HG03571 (cell line): ENCODE data around the gene KCNH6.

Source experiments
- ATAC-seq: cut with Tn5 transposase; IDR thresholded peaks from one replicate; pipeline ENCODE4 v1.9.1; 2021; ENCODE audit not compliant: unreplicated experiment

KCNH6 gene

GRCh38 chr17:63533433-63534077 lies 10.4 kb downstream of the KCNH6 start:
- no peak for ATAC-seq

GRCh38 chr17:63534078-63534570 lies 11.0 kb downstream of the KCNH6 start:
- no peak for ATAC-seq

GRCh38 chr17:63534816-63535455 lies 11.8 kb downstream of the KCNH6 start:
- no peak for ATAC-seq

- no peak for ATAC-seq
These were observed 12.5 kb downstream of the KCNH6 start for GRCh38 chr17:63535640-63536039.

GRCh38 chr17:63537001-63537400 lies 13.8 kb downstream of the KCNH6 start:
- ATAC-seq, result no peak

GRCh38 chr17:63537991-63538692 lies 15.0 kb downstream of the KCNH6 start:
- ATAC-seq, result no peak

GRCh38 chr17:63538693-63539595 lies 15.8 kb downstream of the KCNH6 start:
- no peak for ATAC-seq

GRCh38 chr17:63540590-63540989 lies 17.4 kb downstream of the KCNH6 start:
- ATAC-seq, result no peak

GRCh38 chr17:63542218-63542545 lies 19.0 kb downstream of the KCNH6 start:
- no peak for ATAC-seq

GRCh38 chr17:63542942-63543821 lies 20.0 kb downstream of the KCNH6 start:
- no peak for ATAC-seq

GRCh38 chr17:63543822-63544420 lies 20.8 kb downstream of the KCNH6 start:
- no peak for ATAC-seq

- no peak for ATAC-seq
These were observed 21.5 kb downstream of the KCNH6 start for GRCh38 chr17:63544467-63545301.

- ATAC-seq, result no peak
These were observed 23.3 kb downstream of the KCNH6 start for GRCh38 chr17:63546308-63547082.

- ATAC-seq, result no peak
These were observed 23.9 kb downstream of the KCNH6 start for GRCh38 chr17:63547083-63547523.

- ATAC-seq, result peak; percentile 15
These were observed 26.3 kb downstream of the KCNH6 start for GRCh38 chr17:63549289-63549945.

GRCh38 chr17:63549946-63550816 lies 27.0 kb downstream of the KCNH6 start, which contains the start of gene DCAF7:
Gene DCAF7 (plus strand): TSS chr17:63550477. CDS start chr17:63550678, 201 bp downstream.
- peak; percentile 96 for ATAC-seq
